BE2C (cell line): Measurements from ENCODE around the gene PNPLA6.
A peak's percentile ranks its signal among the peaks of the same experiment; 100 is the strongest.

ENCODE experiments used
- DNase-seq: peaks from one replicate; pipeline ENCODE4 v3.0.0-alpha.2; 2020
- H3K27me3 ChIP-seq: fragments of 250-450 bp; sonication (Bioruptor Pico); 2 replicates; pipeline ENCODE4 v1.5.1; 2020; ENCODE audit warnings: mild to moderate bottlenecking
- H3K36me3 ChIP-seq: fragments of 250-450 bp; sonication (Bioruptor Pico); 2 replicates; pipeline ENCODE4 v1.5.1; 2020; ENCODE audit warnings: mild to moderate bottlenecking
- H3K4me1 ChIP-seq: fragments of 250-450 bp; sonication (Bioruptor Pico); 2 replicates; pipeline ENCODE4 v1.5.1; 2020
- H3K4me3 ChIP-seq: 2 replicates; pipeline ENCODE4 v1.5.1; 2011; ENCODE audit warnings: low read depth, low read length
- H3K9me3 ChIP-seq: fragments of 250-450 bp; sonication (Bioruptor Pico); 2 replicates; pipeline ENCODE4 v1.5.1; 2020
- CTCF ChIP-seq: IDR thresholded peaks from 2 replicates; pipeline ENCODE4 v1.5.1; 2012; ENCODE audit warnings: mild to moderate bottlenecking, low read depth, low read length

Gene PNPLA6

GRCh38 chr19:7554990-7555864, 19.7 kb downstream of the PNPLA6 start:
- no peaks in the 10 kb centered on the region for H3K27me3 ChIP-seq
- H3K4me1 ChIP-seq = no peaks in the 10 kb centered on the region
- H3K9me3 ChIP-seq = no peaks in the 10 kb centered on the region
- DNase-seq = peak; percentile 58
- H3K4me3 ChIP-seq = no peak overlapping the region
- H3K36me3 ChIP-seq = peaks cover 10% of the 10 kb centered on the region
- no peak for TF ChIP-seq CTCF

- no peak for TF ChIP-seq CTCF
- H3K36me3 ChIP-seq = peaks cover 10% of the 10 kb centered on the region
- no peaks in the 10 kb centered on the region for H3K4me1 ChIP-seq
- no peak for DNase-seq
- no peaks in the 10 kb centered on the region for H3K9me3 ChIP-seq
- H3K4me3 ChIP-seq = no peak overlapping the region
- no peaks in the 10 kb centered on the region for H3K27me3 ChIP-seq
Measured at GRCh38 chr19:7556696-7557315, 21.3 kb downstream of the PNPLA6 start.

GRCh38 chr19:7558667-7559066, 23.1 kb downstream of the PNPLA6 start:
- peaks cover 10% of the 10 kb centered on the region for H3K36me3 ChIP-seq
- no peak for TF ChIP-seq CTCF
- no peaks in the 10 kb centered on the region for H3K4me1 ChIP-seq
- H3K9me3 ChIP-seq = no peaks in the 10 kb centered on the region
- no peak overlapping the region for H3K4me3 ChIP-seq
- no peaks in the 10 kb centered on the region for H3K27me3 ChIP-seq
- DNase-seq = no peak

- Histone ChIP-seq H3K27me3 (no peaks in the 10 kb centered on the region), H3K4me3 (no peak overlapping the region), H3K9me3 (no peaks in the 10 kb centered on the region), H3K4me1 (no peaks in the 10 kb centered on the region), H3K36me3 (peaks cover 10% of the 10 kb centered on the region)
- TF ChIP-seq CTCF = no peak
- DNase-seq = no peak
Measured at GRCh38 chr19:7559102-7559501, 23.6 kb downstream of the PNPLA6 start.

- H3K36me3 ChIP-seq = peaks cover 10% of the 10 kb centered on the region
- no peaks in the 10 kb centered on the region for H3K4me1 ChIP-seq
- no peaks in the 10 kb centered on the region for H3K27me3 ChIP-seq
- no peak for TF ChIP-seq CTCF
- DNase-seq = no peak
- H3K4me3 ChIP-seq = no peak overlapping the region
- no peaks in the 10 kb centered on the region for H3K9me3 ChIP-seq
Measured at GRCh38 chr19:7560255-7560654, 24.7 kb downstream of the PNPLA6 start.

GRCh38 chr19:7561325-7561724, 25.8 kb downstream of the PNPLA6 start:
- no peak for DNase-seq
- H3K27me3 ChIP-seq = no peaks in the 10 kb centered on the region
- H3K4me1 ChIP-seq = no peaks in the 10 kb centered on the region
- H3K9me3 ChIP-seq = no peaks in the 10 kb centered on the region
- no peak overlapping the region for H3K4me3 ChIP-seq
- peaks cover 10% of the 10 kb centered on the region for H3K36me3 ChIP-seq
- no peak for TF ChIP-seq CTCF
